Karpas-422 (cell line): ENCODE data around the gene MAP4. TPM values are rescaled to one million over a fixed set of nuclear protein-coding genes. Genes with fewer than 3 reads are reported as not detected.

ENCODE experiments used
- DNase-seq: peaks from one replicate; pipeline ENCODE4 v3.0.0-alpha.2; 2015
- H2AFZ ChIP-seq: fragments of 200-600 bp; sonication (generic); 2 replicates; pipeline ENCODE4 v1.6.1; 2014; ENCODE audit warnings: antibody characterized with exemption, low read length, mixed read lengths
- H3K27ac ChIP-seq: fragments of 200-600 bp; sonication (generic); 2 replicates; pipeline ENCODE4 v1.5.1; 2014; ENCODE audit warnings: mild to moderate bottlenecking, low read length, moderate library complexity
- H3K27me3 ChIP-seq: fragments of 200-600 bp; sonication (generic); 2 replicates; pipeline ENCODE4 v1.6.1; 2014; ENCODE audit warnings: low read length, mixed read lengths
- H3K36me3 ChIP-seq: fragments of 200-600 bp; sonication (generic); 2 replicates; pipeline ENCODE4 v1.6.1; 2014; ENCODE audit warnings: low read length, mixed read lengths; ENCODE audit not compliant: insufficient read depth
- H3K4me1 ChIP-seq: fragments of 200-600 bp; sonication (generic); 2 replicates; pipeline ENCODE4 v1.6.1; 2014; ENCODE audit warnings: mild to moderate bottlenecking, low read length, mixed read lengths
- H3K4me2 ChIP-seq: fragments of 200-600 bp; sonication (generic); 2 replicates; pipeline ENCODE4 v1.6.1; 2014; ENCODE audit warnings: low read length, low read depth, mild to moderate bottlenecking; ENCODE audit not compliant: poor library complexity, severe bottlenecking
- H3K4me3 ChIP-seq: fragments of 200-600 bp; sonication (generic); 2 replicates; pipeline ENCODE4 v1.5.1; 2014; ENCODE audit warnings: mild to moderate bottlenecking, antibody characterized with exemption, low read length, mixed read lengths
- H3K79me2 ChIP-seq: fragments of 200-600 bp; sonication (generic); 2 replicates; pipeline ENCODE4 v1.6.1; 2014; ENCODE audit warnings: mild to moderate bottlenecking, low read length, mixed read lengths
- H3K9ac ChIP-seq: fragments of 200-600 bp; sonication (generic); 2 replicates; pipeline ENCODE4 v1.6.0; 2014; ENCODE audit warnings: low read length
- H3K9me2 ChIP-seq: fragments of 200-600 bp; sonication (generic), shearing (Covaris generic); replicated peaks from 2 replicates; pipeline ENCODE4 v1.6.0; 2014; ENCODE audit warnings: mild to moderate bottlenecking, low read length, moderate library complexity; ENCODE audit not compliant: insufficient read depth
- H3K9me3 ChIP-seq: fragments of 300-700, 200-600 bp; sonication (generic); 2 replicates; pipeline ENCODE4 v1.6.1; 2014; ENCODE audit warnings: low read length, mixed read lengths
- H4K20me1 ChIP-seq: fragments of 200-600 bp; sonication (generic); 2 replicates; pipeline ENCODE4 v1.6.1; 2014; ENCODE audit warnings: mild to moderate bottlenecking, antibody characterized with exemption, low read length, low read depth; ENCODE audit not compliant: insufficient read depth
- small RNA-seq: library from RNA; depleted of rRNA; stranded (forward); fragments of <200 nt; gene quantifications from one replicate; pipeline ENCODE3, GENCODE V24; 2014
- total RNA-seq: library from RNA; depleted of rRNA; stranded (reverse); fragments of >200 nt; shearing (Covaris generic); gene quantifications from 2 replicates; pipeline ENCODE4 v1.2.3, GENCODE V29; 2014; ENCODE audit warnings: low replicate concordance; rRNA removed

MAP4 gene
- total RNA-seq, 1 experiment from 2014 or later = 45.6 TPM

DNA sequence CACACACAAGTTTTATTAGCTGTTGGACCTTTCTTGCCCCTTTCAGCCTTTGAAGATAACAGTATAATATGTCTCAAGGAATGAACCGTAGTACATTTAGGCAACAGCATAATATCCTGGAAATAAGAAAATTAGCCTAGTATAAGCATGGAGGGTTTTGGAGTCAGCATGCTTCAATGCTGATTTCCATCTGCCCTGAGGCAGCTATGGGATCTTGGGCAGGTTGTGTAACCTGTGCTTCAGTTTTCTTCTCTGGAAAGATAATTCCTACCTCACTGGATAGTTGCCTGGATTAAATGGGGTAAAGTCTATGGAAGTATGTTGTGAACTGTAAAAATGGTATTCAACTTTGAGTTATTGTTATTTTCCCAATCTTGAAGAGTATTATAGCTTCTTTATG is 211.6 kb downstream of the MAP4 start:
- H3K27ac ChIP-seq = no peak overlapping the region
- no peaks in the 10 kb centered on the region for H4K20me1 ChIP-seq
- H3K9me2 ChIP-seq = no peaks in the 10 kb centered on the region
- peaks cover 22% of the 10 kb centered on the region for H3K79me2 ChIP-seq
- no peaks in the 10 kb centered on the region for H3K27me3 ChIP-seq
- peak overlapping the region; percentile 92 for H3K4me2 ChIP-seq
- no peak overlapping the region for H2AFZ ChIP-seq
- peaks cover 1% of the 10 kb centered on the region; the same call in 1 of the 2 replicates for H3K36me3 ChIP-seq
- peaks cover 25% of the 10 kb centered on the region for H3K4me1 ChIP-seq
- DNase-seq = no peak
- peak overlapping the region; percentile 99 for H3K4me3 ChIP-seq
- H3K9ac ChIP-seq = peak overlapping the region; percentile 96
- H3K9me3 ChIP-seq = no peaks in the 10 kb centered on the region

- Histone ChIP-seq H3K9me2 (no peaks in the 10 kb centered on the region), H3K27me3 (no peaks in the 10 kb centered on the region), H4K20me1 (no peaks in the 10 kb centered on the region), H3K36me3 (no peaks in the 10 kb centered on the region; the same call in 1 of the 2 replicates), H3K4me2 (peak overlapping the region; percentile 92), H3K27ac (peak overlapping the region; percentile 42), H3K9me3 (no peaks in the 10 kb centered on the region), H3K4me3 (peak overlapping the region; percentile 99), H3K9ac (peak overlapping the region; percentile 96), H3K4me1 (peaks cover 25% of the 10 kb centered on the region), H3K79me2 (peaks cover 22% of the 10 kb centered on the region), H2AFZ (peak overlapping the region; percentile 88)
- peak; percentile 65 for DNase-seq
Observed at GRCh38 chr3:47803480-47804025, 212.7 kb downstream of the MAP4 start.

- peak; percentile 93 for DNase-seq
- Histone ChIP-seq H3K79me2 (peaks cover 22% of the 10 kb centered on the region), H3K9me3 (no peaks in the 10 kb centered on the region), H3K27me3 (no peaks in the 10 kb centered on the region), H3K4me1 (peaks cover 25% of the 10 kb centered on the region), H3K9me2 (no peaks in the 10 kb centered on the region), H3K9ac (peak within 1 kb of the TSS; percentile 96), H3K27ac (peak within 1 kb of the TSS; percentile 42), H2AFZ (peak within 1 kb of the TSS; percentile 88), H3K36me3 (no peaks in the 10 kb centered on the region; the same call in 1 of the 2 replicates), H4K20me1 (no peaks in the 10 kb centered on the region), H3K4me2 (peak within 1 kb of the TSS; percentile 92), H3K4me3 (peak within 1 kb of the TSS; percentile 99)
Observed at GRCh38 chr3:47802734-47803479, 213.3 kb downstream of the MAP4 start, which contains the start of gene DHX30. Gene DHX30, plus strand, starts transcription at chr3:47803138. Its CDS starts 7,546 bp downstream, at chr3:47810684.

Small RNAs within 50 kb of the gene (small RNA-seq; reads per million reads assigned to genes)
- gene AC124916.2 (not detected), gene MIR1226 (0.32 reads per million), gene RF00019 (not detected), gene RF02271 (not detected)

Other genes starting within 250 kb of the MAP4 start
- gene SMARCC1, start 234.5 kb downstream of the MAP4 start, total RNA-seq = 59.2 and 71.3 TPM in 2 replicates
- 58.6 and 106 TPM in 2 replicates for gene DHX30, start 213.3 kb downstream of the MAP4 start, total RNA-seq
- gene CDC25A, start 172.0 kb upstream of the MAP4 start, total RNA-seq = 12.9 and 17.1 TPM in 2 replicates
- gene CAMP, start 207.1 kb upstream of the MAP4 start, total RNA-seq = 100 and 141 TPM in 2 replicates
- 64.5 and 65.2 TPM in 2 replicates for gene ZNF589, start 224.7 kb upstream of the MAP4 start, total RNA-seq